Measurements from ENCODE around the gene EPHB2.
A peak's percentile ranks its signal among the peaks of the same experiment; 100 is the strongest.
"Not testable (repeated sequence)": the region's sequence is repeated elsewhere in the genome, so short reads cannot be mapped to it uniquely, and the experiment has no call there.

The EPHB2 gene

DNA sequence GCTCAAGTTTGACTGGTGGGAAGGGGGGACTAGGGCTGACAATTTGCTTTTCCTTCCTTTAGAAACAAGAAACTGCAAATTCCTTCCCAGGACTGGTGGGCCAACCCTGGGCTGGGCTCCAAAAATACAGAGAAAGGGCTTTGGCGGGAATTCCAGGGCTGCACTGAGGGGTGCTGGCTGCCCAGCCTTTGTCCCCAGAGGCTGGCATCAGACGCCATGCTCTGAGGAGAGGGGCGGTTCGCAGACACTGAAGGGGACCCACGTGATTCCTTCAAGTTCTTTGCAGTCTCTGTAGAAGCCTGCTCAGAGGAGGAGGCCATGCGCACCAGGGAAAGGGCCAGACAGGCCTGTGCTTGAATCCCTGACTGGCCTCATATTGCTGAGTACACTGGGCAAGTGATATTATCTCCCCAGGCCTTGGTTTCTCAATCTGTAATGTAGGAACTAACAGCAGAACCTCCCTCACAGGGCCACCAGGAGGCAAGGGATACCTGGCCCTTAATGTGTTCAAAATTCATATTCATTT lies 119.5 kb downstream of the EPHB2 start:
- peak; percentile 52 for ATAC-seq (ENCODE audit: low read depth)
- Histone ChIP-seq H3K4me1 (ENCODE audit: insufficient read depth, poor library complexity, severe bottlenecking) (peaks cover 78% of the 10 kb centered on the region), H3K36me3 (ENCODE audit: low read depth) (no peaks in the 10 kb centered on the region), H3K9me3 (ENCODE audit: severe bottlenecking) (no peaks in the 10 kb centered on the region), H3K4me3 (ENCODE audit: severe bottlenecking) (no peak overlapping the region), H3K27ac (ENCODE audit: poor library complexity, severe bottlenecking) (peak overlapping the region; percentile 95), H3K27me3 (ENCODE audit: insufficient read depth, poor library complexity, severe bottlenecking) (no peaks in the 10 kb centered on the region)
- no peak for DNase-seq (ENCODE audit: low spot score)
- TF ChIP-seq CTCF (IDR thresholded peaks at IDR 0.05; ENCODE audit: poor library complexity, severe bottlenecking): no peak

- H3K27me3 ChIP-seq (ENCODE audit: insufficient read depth, poor library complexity, severe bottlenecking): no peaks in the 10 kb centered on the region
- DNase-seq (ENCODE audit: low spot score): no peak
- no peak for ATAC-seq (ENCODE audit: low read depth)
- peak overlapping the region; percentile 95 for H3K27ac ChIP-seq (ENCODE audit: poor library complexity, severe bottlenecking)
- no peak for TF ChIP-seq CTCF (IDR thresholded peaks at IDR 0.05; ENCODE audit: poor library complexity, severe bottlenecking)
- H3K36me3 ChIP-seq (ENCODE audit: low read depth): no peaks in the 10 kb centered on the region
- H3K9me3 ChIP-seq (ENCODE audit: severe bottlenecking): no peaks in the 10 kb centered on the region
- H3K4me1 ChIP-seq (ENCODE audit: insufficient read depth, poor library complexity, severe bottlenecking): peaks cover 74% of the 10 kb centered on the region
- no peak overlapping the region for H3K4me3 ChIP-seq (ENCODE audit: severe bottlenecking)
Observed at GRCh38 chr1:22830757-22831340, 120.2 kb downstream of the EPHB2 start.

DNA sequence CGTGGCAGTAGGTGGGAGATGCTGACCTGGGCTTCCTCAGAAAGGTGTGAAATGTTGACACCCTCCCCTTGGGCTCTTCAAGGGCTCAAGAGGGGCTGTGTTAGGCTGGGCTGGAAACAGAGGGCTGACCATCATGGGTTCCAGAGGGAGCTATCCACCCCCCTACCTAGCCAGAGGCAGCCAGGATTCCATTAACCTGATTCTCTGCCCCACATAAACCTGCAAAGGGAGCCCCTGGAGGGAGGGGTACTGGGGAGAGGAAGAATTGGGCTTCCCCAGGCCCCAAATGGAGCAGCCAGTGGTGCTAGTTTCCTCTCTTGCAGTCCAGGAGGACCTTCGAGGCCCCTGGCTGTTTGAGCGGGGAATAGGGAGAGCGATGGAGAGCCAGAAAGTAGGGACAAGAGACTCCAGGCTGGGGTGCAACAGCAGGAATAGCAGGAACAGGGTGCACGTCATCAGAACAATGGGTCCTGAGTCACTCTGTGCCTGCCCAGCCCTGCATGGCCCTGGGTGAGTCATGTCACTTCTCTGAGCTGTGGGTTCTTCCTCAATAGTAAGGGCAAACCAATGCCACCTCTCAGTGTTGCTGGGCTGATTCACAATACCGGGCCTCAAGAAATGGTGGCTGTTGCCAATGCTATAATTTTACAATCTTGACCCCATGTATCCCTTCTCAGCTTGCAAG lies 121.2 kb downstream of the EPHB2 start:
- no peaks in the 10 kb centered on the region for H3K36me3 ChIP-seq (ENCODE audit: low read depth)
- H3K4me3 ChIP-seq (ENCODE audit: severe bottlenecking): no peak overlapping the region
- peak overlapping the region; percentile 95 for H3K27ac ChIP-seq (ENCODE audit: poor library complexity, severe bottlenecking)
- H3K4me1 ChIP-seq (ENCODE audit: insufficient read depth, poor library complexity, severe bottlenecking): peaks cover 64% of the 10 kb centered on the region
- no peak for TF ChIP-seq CTCF (IDR thresholded peaks at IDR 0.05; ENCODE audit: poor library complexity, severe bottlenecking)
- DNase-seq (ENCODE audit: low spot score): peak; percentile 93
- no peaks in the 10 kb centered on the region for H3K9me3 ChIP-seq (ENCODE audit: severe bottlenecking)
- H3K27me3 ChIP-seq (ENCODE audit: insufficient read depth, poor library complexity, severe bottlenecking): no peaks in the 10 kb centered on the region
- peak; percentile 85 for ATAC-seq (ENCODE audit: low read depth)

- no peak for DNase-seq (ENCODE audit: low spot score)
- Histone ChIP-seq H3K27ac (ENCODE audit: poor library complexity, severe bottlenecking) (peak overlapping the region; percentile 95), H3K4me3 (ENCODE audit: severe bottlenecking) (no peak overlapping the region), H3K27me3 (ENCODE audit: insufficient read depth, poor library complexity, severe bottlenecking) (no peaks in the 10 kb centered on the region), H3K36me3 (ENCODE audit: low read depth) (no peaks in the 10 kb centered on the region), H3K9me3 (ENCODE audit: severe bottlenecking) (no peaks in the 10 kb centered on the region), H3K4me1 (ENCODE audit: insufficient read depth, poor library complexity, severe bottlenecking) (peaks cover 59% of the 10 kb centered on the region)
- TF ChIP-seq CTCF (IDR thresholded peaks at IDR 0.05; ENCODE audit: poor library complexity, severe bottlenecking): no peak
- peak; percentile 28 for ATAC-seq (ENCODE audit: low read depth)
Observed at GRCh38 chr1:22832414-22832786, 121.8 kb downstream of the EPHB2 start.

GRCh38 chr1:22833699-22834098 lies 123.1 kb downstream of the EPHB2 start:
- no peak for TF ChIP-seq CTCF (IDR thresholded peaks at IDR 0.05; ENCODE audit: poor library complexity, severe bottlenecking)
- H3K36me3 ChIP-seq (ENCODE audit: low read depth): no peaks in the 10 kb centered on the region
- H3K27ac ChIP-seq (ENCODE audit: poor library complexity, severe bottlenecking): peak overlapping the region; percentile 95
- DNase-seq (ENCODE audit: low spot score): no peak
- H3K9me3 ChIP-seq (ENCODE audit: severe bottlenecking): no peaks in the 10 kb centered on the region
- H3K27me3 ChIP-seq (ENCODE audit: insufficient read depth, poor library complexity, severe bottlenecking): no peaks in the 10 kb centered on the region
- peaks cover 46% of the 10 kb centered on the region for H3K4me1 ChIP-seq (ENCODE audit: insufficient read depth, poor library complexity, severe bottlenecking)
- no peak overlapping the region for H3K4me3 ChIP-seq (ENCODE audit: severe bottlenecking)
- no peak for ATAC-seq (ENCODE audit: low read depth)

GRCh38 chr1:22834420-22834819 lies 123.8 kb downstream of the EPHB2 start:
- not testable (repeated sequence) for DNase-seq (ENCODE audit: low spot score)

More at GRCh38 chr1:22834420-22834819, 123.8 kb downstream of the EPHB2 start:
- not testable (repeated sequence) for H3K9me3 ChIP-seq (ENCODE audit: severe bottlenecking); H3K36me3 ChIP-seq (ENCODE audit: low read depth); H3K27me3 ChIP-seq (ENCODE audit: insufficient read depth, poor library complexity, severe bottlenecking); H3K4me3 ChIP-seq (ENCODE audit: severe bottlenecking); ATAC-seq (ENCODE audit: low read depth)
- Histone ChIP-seq H3K4me1 (ENCODE audit: insufficient read depth, poor library complexity, severe bottlenecking) (peaks cover 39% of the 10 kb centered on the region), H3K27ac (ENCODE audit: poor library complexity, severe bottlenecking) (peak overlapping the region; percentile 95)
